Upper lobe of left lung (tissue), 4 donors: ENCODE results near the gene BARX2.

ENCODE experiments used
- POLR2A ChIP-seq, 4 donors: fragments of 450-650 bp; IDR thresholded peaks; one replicate each; pipeline ENCODE4 v1.5.1; 2016 to 2017; ENCODE audit warnings: antibody characterized with exemption in 4 of 4, mild to moderate bottlenecking in 2 of 4
- TF ChIP-seq, protein P1 (sequence below), 6 experiments: fragments of 450-650 bp in 4 of 6; fragments of 200-600 bp in 2 of 6; sonication (generic) in 2 of 6; IDR thresholded peaks; one replicate each; pipeline ENCODE4 v1.5.1; 2016 to 2019; ENCODE audit warnings: antibody characterized with exemption in 6 of 6

DNA sequence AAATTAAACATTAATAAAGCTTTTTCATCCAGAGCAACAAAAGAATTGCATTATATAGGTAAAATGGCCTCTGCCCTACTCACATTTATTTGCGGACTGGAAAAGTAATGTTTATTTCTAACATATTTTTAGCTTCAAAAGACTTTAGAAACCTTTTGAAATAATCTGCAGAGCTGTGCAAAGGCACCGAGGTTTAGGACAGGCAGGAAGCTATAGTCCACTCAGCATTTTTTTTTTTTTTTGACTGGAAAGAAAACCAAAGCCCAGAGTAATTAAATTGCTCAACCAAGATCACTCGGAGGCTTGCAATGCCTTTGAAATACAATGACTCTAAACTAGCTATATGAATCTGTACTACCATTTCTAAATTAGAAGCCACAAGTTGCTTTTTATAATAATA is 19.1 kb downstream of the BARX2 start:
- TF ChIP-seq, protein P1, sequence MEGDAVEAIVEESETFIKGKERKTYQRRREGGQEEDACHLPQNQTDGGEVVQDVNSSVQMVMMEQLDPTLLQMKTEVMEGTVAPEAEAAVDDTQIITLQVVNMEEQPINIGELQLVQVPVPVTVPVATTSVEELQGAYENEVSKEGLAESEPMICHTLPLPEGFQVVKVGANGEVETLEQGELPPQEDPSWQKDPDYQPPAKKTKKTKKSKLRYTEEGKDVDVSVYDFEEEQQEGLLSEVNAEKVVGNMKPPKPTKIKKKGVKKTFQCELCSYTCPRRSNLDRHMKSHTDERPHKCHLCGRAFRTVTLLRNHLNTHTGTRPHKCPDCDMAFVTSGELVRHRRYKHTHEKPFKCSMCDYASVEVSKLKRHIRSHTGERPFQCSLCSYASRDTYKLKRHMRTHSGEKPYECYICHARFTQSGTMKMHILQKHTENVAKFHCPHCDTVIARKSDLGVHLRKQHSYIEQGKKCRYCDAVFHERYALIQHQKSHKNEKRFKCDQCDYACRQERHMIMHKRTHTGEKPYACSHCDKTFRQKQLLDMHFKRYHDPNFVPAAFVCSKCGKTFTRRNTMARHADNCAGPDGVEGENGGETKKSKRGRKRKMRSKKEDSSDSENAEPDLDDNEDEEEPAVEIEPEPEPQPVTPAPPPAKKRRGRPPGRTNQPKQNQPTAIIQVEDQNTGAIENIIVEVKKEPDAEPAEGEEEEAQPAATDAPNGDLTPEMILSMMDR (IDR thresholded peaks at IDR 0.05) = no peak
- no peak for TF ChIP-seq POLR2A (IDR thresholded peaks at IDR 0.05)
